ENCODE results near the gene RSRC1. TPM values are rescaled to one million over a fixed set of nuclear protein-coding genes. Genes with fewer than 3 reads are reported as not detected.

Gene RSRC1
- total RNA-seq, 1 donor from 2014 or later = 45.6 TPM

DNA sequence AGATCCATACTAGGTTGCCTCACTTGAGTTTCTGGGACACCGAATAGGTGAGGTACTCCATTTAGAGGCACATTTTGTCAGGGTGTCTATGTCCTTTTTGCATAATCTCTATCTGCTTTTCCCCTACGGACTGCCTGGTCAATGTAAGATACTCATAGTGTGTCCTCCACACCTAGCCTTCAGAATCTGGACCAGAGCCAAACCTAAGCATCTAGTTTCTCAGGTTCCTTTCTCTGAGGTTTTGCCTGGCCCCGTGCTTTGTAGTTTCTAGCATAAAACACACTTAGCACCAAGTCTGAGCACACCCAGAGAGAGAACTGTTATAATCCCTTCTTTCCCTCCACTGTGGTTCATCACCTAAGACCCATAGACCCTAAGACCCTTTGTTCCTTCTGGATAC, 355.2 kb downstream of the RSRC1 start:
- no peak for DNase-seq (ENCODE audit: low read depth)
- H3K4me3 ChIP-seq (ENCODE audit: low read depth, low read length) = no peak overlapping the region
- TF ChIP-seq CTCF (conservative IDR thresholded peaks at IDR 0.05; ENCODE audit: low read depth, low read length) = no peak

- H3K4me3 ChIP-seq (ENCODE audit: low read depth, low read length) = no peak overlapping the region
- no peak for TF ChIP-seq CTCF (conservative IDR thresholded peaks at IDR 0.05; ENCODE audit: low read depth, low read length)
- DNase-seq (ENCODE audit: low read depth) = no peak
These were observed 361.2 kb downstream of the RSRC1 start for GRCh38 chr3:158470944-158471638.

- no peak overlapping the region for H3K4me3 ChIP-seq (ENCODE audit: low read depth, low read length)
- DNase-seq (ENCODE audit: low read depth) = no peak
- TF ChIP-seq CTCF (conservative IDR thresholded peaks at IDR 0.05; ENCODE audit: low read depth, low read length) = no peak
These were observed 361.9 kb downstream of the RSRC1 start for GRCh38 chr3:158471639-158472294.

- no peak for TF ChIP-seq CTCF (conservative IDR thresholded peaks at IDR 0.05; ENCODE audit: low read depth, low read length)
- no peak overlapping the region for H3K4me3 ChIP-seq (ENCODE audit: low read depth, low read length)
- DNase-seq (ENCODE audit: low read depth) = no peak
These were observed 369.2 kb downstream of the RSRC1 start for GRCh38 chr3:158479051-158479450.

GRCh38 chr3:158483701-158484235, 373.9 kb downstream of the RSRC1 start:
- DNase-seq (ENCODE audit: low read depth) = no peak
- TF ChIP-seq CTCF (conservative IDR thresholded peaks at IDR 0.05; ENCODE audit: low read depth, low read length) = no peak
- H3K4me3 ChIP-seq (ENCODE audit: low read depth, low read length) = no peak overlapping the region

DNA sequence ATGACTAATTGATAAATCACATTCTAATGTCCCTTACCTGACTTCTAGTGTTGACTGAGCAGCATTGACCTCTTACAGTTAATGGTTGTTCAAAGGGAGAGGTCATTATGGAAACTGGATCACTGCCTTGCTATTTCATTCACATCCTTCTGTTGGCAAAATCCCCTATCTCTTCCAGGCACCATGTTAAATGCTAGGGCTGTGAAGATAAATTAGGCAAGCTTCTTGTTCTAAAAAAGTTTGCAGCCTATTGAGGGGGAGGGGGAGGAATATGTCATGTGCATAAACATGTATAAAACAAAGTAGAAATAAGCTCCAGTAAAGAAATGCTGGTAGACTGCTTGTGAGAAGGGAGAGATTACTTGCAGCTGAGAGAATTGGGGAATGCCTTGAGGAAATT, 376.3 kb downstream of the RSRC1 start:
- H3K4me3 ChIP-seq (ENCODE audit: low read depth, low read length) = no peak overlapping the region
- no peak for DNase-seq (ENCODE audit: low read depth)
- TF ChIP-seq CTCF (conservative IDR thresholded peaks at IDR 0.05; ENCODE audit: low read depth, low read length) = no peak
